ENCODE measurements around the gene ZNF584. TPM values are rescaled to one million over a fixed set of nuclear protein-coding genes. Genes with fewer than 3 reads are reported as not detected.
A peak's percentile ranks its signal among the peaks of the same experiment; 100 is the strongest.

The ZNF584 gene
- total and polyA plus RNA-seq, 2 donors (not counting 1 experiment from before 2014, with no cell fraction given): 3.0 to 12.3 TPM

DNA sequence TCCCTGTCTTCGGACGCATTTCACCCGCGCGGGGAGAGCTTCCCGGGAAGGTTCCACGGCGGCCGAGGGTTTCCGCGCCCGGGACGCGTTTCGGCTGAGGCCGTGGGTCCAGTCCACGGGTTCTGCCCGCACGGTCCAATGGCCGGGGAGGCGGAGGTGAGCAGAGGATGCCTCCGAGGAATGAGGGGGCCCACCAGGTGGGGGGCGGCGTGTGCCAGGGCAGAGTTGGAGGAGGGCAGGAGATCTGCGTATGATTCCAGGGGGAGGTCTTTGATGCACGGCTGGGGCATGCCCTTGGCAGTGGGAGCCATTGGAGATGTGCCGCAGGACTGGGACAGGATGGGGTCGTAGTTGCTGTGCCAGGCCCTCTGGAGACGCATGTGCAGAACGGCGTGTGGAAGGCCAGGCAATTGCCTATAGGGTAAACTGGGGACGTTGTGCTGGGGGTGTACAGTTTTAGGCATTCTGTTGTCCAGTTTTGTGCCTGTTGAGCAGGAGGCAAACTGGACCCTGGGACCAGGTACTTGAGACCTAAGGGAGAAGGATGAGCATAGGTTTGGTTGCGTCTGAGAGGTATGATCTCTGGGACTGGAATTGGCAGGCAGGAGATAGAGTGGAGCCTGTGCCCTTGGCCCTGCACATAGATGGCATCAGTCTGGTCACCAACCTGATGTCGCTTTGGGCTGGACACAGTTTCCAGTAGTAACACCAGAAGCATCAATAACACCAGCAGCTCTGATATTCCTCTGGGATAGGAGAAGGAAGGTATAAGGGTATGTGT lies 751 bp downstream of the ZNF584 start:
- TF ChIP-seq EZH2 (IDR thresholded peaks at IDR 0.05; ENCODE audit: borderline replicate concordance, insufficient read depth, low read depth, low read length, poor library complexity, severe bottlenecking): no peak
- TF ChIP-seq, protein P1, sequence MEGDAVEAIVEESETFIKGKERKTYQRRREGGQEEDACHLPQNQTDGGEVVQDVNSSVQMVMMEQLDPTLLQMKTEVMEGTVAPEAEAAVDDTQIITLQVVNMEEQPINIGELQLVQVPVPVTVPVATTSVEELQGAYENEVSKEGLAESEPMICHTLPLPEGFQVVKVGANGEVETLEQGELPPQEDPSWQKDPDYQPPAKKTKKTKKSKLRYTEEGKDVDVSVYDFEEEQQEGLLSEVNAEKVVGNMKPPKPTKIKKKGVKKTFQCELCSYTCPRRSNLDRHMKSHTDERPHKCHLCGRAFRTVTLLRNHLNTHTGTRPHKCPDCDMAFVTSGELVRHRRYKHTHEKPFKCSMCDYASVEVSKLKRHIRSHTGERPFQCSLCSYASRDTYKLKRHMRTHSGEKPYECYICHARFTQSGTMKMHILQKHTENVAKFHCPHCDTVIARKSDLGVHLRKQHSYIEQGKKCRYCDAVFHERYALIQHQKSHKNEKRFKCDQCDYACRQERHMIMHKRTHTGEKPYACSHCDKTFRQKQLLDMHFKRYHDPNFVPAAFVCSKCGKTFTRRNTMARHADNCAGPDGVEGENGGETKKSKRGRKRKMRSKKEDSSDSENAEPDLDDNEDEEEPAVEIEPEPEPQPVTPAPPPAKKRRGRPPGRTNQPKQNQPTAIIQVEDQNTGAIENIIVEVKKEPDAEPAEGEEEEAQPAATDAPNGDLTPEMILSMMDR (IDR thresholded peaks at IDR 0.05): no peak
- H3K4me1 Mint-ChIP-seq: peaks cover 33% of the 10 kb centered on the region
- H3K4me3 Mint-ChIP-seq: peak overlapping the region; percentile 97
- POLR2A ChIA-PET: interaction anchor here (0.8 to 1.9 kb wide), 5 partner anchors 9 to 62 kb away, joined by 3 to 9 read pairs (median 4); partner anchors contain the start of genes ZNF132 and ZNF497
- Histone ChIP-seq H3K4me2 (replicated peaks; ENCODE audit: low read depth, low read length, poor library complexity, severe bottlenecking) (peak overlapping the region; percentile 85), H3K9me3 (ENCODE audit: control extremely low read depth in 1 of 3, control insufficient read depth in 2 of 3, insufficient read depth in 1 of 3, low read length in 2 of 3) (peaks cover 0 to 3% (median 0%) of the 10 kb centered on the region in 3 donors), H3K9ac (ENCODE audit: low read length) (peak overlapping the region; percentile 91), H3K4me1 (ENCODE audit: control insufficient read depth in 2 of 2, insufficient read depth in 2 of 2, low read length in 2 of 2) (peaks cover 11 to 20% of the 10 kb centered on the region in 2 donors), H3K27ac (ENCODE audit: low read length in 2 of 2) (peak overlapping the region; percentile 82 to 93), H4K20me1 (ENCODE audit: control insufficient read depth, insufficient read depth, low read length, poor library complexity, severe bottlenecking) (no peaks in the 10 kb centered on the region), H3K4me3 (ENCODE audit: control extremely low read depth in 1 of 5, extremely low read depth in 1 of 5, insufficient read depth in 1 of 5, low read depth in 2 of 5, low read length in 4 of 5) (peak overlapping the region in 4 of 5 experiments; percentile 82 to 93 (median 84)), H3K79me2 (ENCODE audit: control insufficient read depth, insufficient read depth, low read length) (peaks cover 5% of the 10 kb centered on the region), H3K36me3 (replicated peaks in 1 of 2; ENCODE audit: control extremely low read depth in 1 of 2, control insufficient read depth in 1 of 2, extremely low read depth in 1 of 2, insufficient read depth in 2 of 2, low read length in 1 of 2) (no peaks in the 10 kb centered on the region), H3K27me3 (replicated peaks in 1 of 4; ENCODE audit: control extremely low read depth in 1 of 4, control insufficient read depth in 3 of 4, insufficient read depth in 4 of 4, low read length in 3 of 4) (no peaks in the 10 kb centered on the region), H2AFZ (ENCODE audit: insufficient read depth, low read depth, low read length, poor library complexity, severe bottlenecking) (peak overlapping the region; percentile 81)
- H3K27me3 Mint-ChIP-seq: no peaks in the 10 kb centered on the region
- CTCF ChIA-PET: interaction anchor here (0.7 to 1.2 kb wide), 6 partner anchors 9 to 776 kb away, joined by 3 to 5 read pairs (median 4); partner anchors contain the start of genes ZNF211, ZNF324B and ZNF497
- H3K27ac Mint-ChIP-seq: peak overlapping the region; percentile 98
- WGBS (ENCODE audit: insufficient coverage): 3% methylated on average over 33 of the region's 34 CpGs
- H3K9me3 Mint-ChIP-seq (ENCODE audit: insufficient read depth): no peaks in the 10 kb centered on the region
- intact Hi-C loops (cut with micrococcal nuclease): loop anchor here (2.0 to 5.0 kb wide), 2 partner anchors 62 to 226 kb away; partner anchors contain the start of gene ZNF274
- DNase-seq (peak; percentile 42), ATAC-seq (ENCODE audit: low read depth) (no peak)

DNA sequence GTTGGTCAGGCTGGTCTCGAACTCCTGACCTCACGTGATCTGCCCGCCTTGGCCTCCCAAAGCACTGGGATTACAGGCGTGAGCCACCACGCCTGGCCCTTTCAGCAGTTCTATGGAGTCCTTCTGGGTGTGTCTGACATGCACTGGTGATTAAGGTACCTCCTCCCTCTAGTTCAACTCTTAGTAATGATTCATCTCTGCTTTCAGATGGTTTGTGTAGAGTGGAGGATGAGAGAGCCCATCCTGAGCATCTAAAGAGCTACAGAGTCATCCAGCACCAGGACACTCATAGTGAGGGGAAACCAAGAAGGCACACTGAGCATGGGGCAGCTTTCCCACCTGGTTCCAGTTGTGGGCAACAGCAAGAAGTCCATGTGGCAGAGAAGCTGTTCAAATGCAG lies 8.2 kb downstream of the ZNF584 start:
- no peaks in the 10 kb centered on the region for H3K4me1 ChIP-seq (ENCODE audit: control insufficient read depth in 2 of 2, insufficient read depth in 2 of 2, low read length in 2 of 2)
- 97% methylated on average over 5 of the region's 5 CpGs for WGBS (ENCODE audit: insufficient coverage)
- ChIA-PET POLR2A (no interaction called here), CTCF (no interaction called here)
- no peak overlapping the region for H3K27ac ChIP-seq (ENCODE audit: low read length in 2 of 2)
- no peak for DNase-seq
- TF ChIP-seq, protein P1 (IDR thresholded peaks at IDR 0.05): no peak
- no peak for TF ChIP-seq EZH2 (IDR thresholded peaks at IDR 0.05; ENCODE audit: borderline replicate concordance, insufficient read depth, low read depth, low read length, poor library complexity, severe bottlenecking)
- peaks cover 4 to 24% of the 10 kb centered on the region in 2 experiments for H3K36me3 ChIP-seq (replicated peaks in 1 of 2; ENCODE audit: control extremely low read depth in 1 of 2, control insufficient read depth in 1 of 2, extremely low read depth in 1 of 2, insufficient read depth in 2 of 2, low read length in 1 of 2)
- H4K20me1 ChIP-seq (ENCODE audit: control insufficient read depth, insufficient read depth, low read length, poor library complexity, severe bottlenecking): no peaks in the 10 kb centered on the region
- peaks cover 0 to 9% (median 0%) of the 10 kb centered on the region in 3 donors for H3K9me3 ChIP-seq (ENCODE audit: control extremely low read depth in 1 of 3, control insufficient read depth in 2 of 3, insufficient read depth in 1 of 3, low read length in 2 of 3)
- no peak overlapping the region for H2AFZ ChIP-seq (ENCODE audit: insufficient read depth, low read depth, low read length, poor library complexity, severe bottlenecking)
- H3K27me3 ChIP-seq (replicated peaks in 1 of 4; ENCODE audit: control extremely low read depth in 1 of 4, control insufficient read depth in 3 of 4, insufficient read depth in 4 of 4, low read length in 3 of 4): no peaks in the 10 kb centered on the region
- H3K4me3 ChIP-seq (ENCODE audit: control extremely low read depth in 1 of 5, extremely low read depth in 1 of 5, insufficient read depth in 1 of 5, low read depth in 2 of 5, low read length in 4 of 5): no peak overlapping the region
- H3K4me2 ChIP-seq (replicated peaks; ENCODE audit: low read depth, low read length, poor library complexity, severe bottlenecking): no peak overlapping the region
- no peak for ATAC-seq (ENCODE audit: low read depth)
- H3K4me3 Mint-ChIP-seq: no peak overlapping the region
- no peaks in the 10 kb centered on the region for H3K4me1 Mint-ChIP-seq
- no peaks in the 10 kb centered on the region for H3K27me3 Mint-ChIP-seq
- H3K9ac ChIP-seq (ENCODE audit: low read length): no peak overlapping the region
- H3K27ac Mint-ChIP-seq: no peak overlapping the region
- no peaks in the 10 kb centered on the region for H3K79me2 ChIP-seq (ENCODE audit: control insufficient read depth, insufficient read depth, low read length)
- intact Hi-C loops (cut with micrococcal nuclease): no loop called here
- no peaks in the 10 kb centered on the region for H3K9me3 Mint-ChIP-seq (ENCODE audit: insufficient read depth)

Measured in B cell (primary cell).